Measurements from ENCODE around the gene RSPH1. TPM values are rescaled to one million over a fixed set of nuclear protein-coding genes. Genes with fewer than 3 reads are reported as not detected.

The RSPH1 gene
- total RNA-seq, 1 experiment from 2014 or later, result 0.51 TPM

DNA sequence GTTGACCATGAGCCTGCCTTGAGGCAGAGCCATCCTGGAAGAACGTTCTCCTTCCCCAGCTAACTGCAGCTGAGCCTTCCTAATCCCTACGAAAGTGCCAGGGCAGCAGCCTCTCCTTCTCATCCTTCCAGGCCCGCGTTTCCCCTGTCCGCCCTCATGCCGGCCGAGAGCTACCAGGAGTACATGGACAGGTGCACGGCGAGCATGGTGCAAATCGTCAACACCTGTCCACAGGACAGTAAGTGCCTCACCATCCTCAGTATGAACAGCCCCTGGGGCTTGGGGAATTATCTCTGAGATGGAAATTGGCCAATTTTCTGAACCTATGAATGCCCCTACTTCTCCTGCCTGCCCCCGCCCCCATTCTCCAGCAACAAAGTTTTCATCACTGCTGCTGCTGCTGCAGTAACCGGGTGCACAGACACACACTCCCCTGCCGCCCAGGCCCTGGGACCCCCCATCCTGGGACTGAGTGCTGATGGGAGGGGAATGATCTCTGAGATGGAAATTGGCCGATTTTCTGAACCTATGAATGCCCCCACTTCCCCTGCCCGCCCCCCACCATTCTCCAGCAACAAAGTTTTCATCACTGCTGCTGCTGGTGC lies 52.7 kb downstream of the RSPH1 start:
- ChIA-PET CTCF (no interaction called here), POLR2A (ENCODE audit: unreplicated experiment) (no interaction called here)
- DNase-seq, result no peak
- Histone ChIP-seq H3K4me3 (ENCODE audit: low read length) (no peak overlapping the region), H2AFZ (ENCODE audit: low read length) (no peak overlapping the region), H3K36me3 (ENCODE audit: low read depth, low read length) (no peaks in the 10 kb centered on the region), H3K27ac (ENCODE audit: low read length) (no peak overlapping the region), H3K4me2 (ENCODE audit: low read length) (no peak overlapping the region), H3K27me3 (ENCODE audit: low read length) (no peaks in the 10 kb centered on the region), H3K9me2 (replicated peaks; ENCODE audit: low read length) (no peaks in the 10 kb centered on the region), H3K9ac (ENCODE audit: low read length) (no peak overlapping the region), H3F3A (ENCODE audit: low read length, unreplicated experiment) (no peaks in the 10 kb centered on the region), H3K79me2 (ENCODE audit: low read length) (no peaks in the 10 kb centered on the region), H3K4me1 (ENCODE audit: insufficient read depth, low read length) (no peaks in the 10 kb centered on the region), H4K20me1 (ENCODE audit: low read length) (no peaks in the 10 kb centered on the region), H3K9me3 (ENCODE audit: low read length) (no peaks in the 10 kb centered on the region)
- TF ChIP-seq, protein P1, sequence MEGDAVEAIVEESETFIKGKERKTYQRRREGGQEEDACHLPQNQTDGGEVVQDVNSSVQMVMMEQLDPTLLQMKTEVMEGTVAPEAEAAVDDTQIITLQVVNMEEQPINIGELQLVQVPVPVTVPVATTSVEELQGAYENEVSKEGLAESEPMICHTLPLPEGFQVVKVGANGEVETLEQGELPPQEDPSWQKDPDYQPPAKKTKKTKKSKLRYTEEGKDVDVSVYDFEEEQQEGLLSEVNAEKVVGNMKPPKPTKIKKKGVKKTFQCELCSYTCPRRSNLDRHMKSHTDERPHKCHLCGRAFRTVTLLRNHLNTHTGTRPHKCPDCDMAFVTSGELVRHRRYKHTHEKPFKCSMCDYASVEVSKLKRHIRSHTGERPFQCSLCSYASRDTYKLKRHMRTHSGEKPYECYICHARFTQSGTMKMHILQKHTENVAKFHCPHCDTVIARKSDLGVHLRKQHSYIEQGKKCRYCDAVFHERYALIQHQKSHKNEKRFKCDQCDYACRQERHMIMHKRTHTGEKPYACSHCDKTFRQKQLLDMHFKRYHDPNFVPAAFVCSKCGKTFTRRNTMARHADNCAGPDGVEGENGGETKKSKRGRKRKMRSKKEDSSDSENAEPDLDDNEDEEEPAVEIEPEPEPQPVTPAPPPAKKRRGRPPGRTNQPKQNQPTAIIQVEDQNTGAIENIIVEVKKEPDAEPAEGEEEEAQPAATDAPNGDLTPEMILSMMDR (conservative IDR thresholded peaks at IDR 0.05; ENCODE audit: low read depth, low read length), result no peak
- no peak for TF ChIP-seq EZH2phosphoT487 (IDR thresholded peaks at IDR 0.05; ENCODE audit: borderline replicate concordance, low read length)
- no peak for TF ChIP-seq EZH2 (IDR thresholded peaks at IDR 0.05; ENCODE audit: low read length, unreplicated experiment)
- ATAC-seq, result no peak
- BruUV-seq (replicated peaks), result no TSS peak
- intact Hi-C loops (cut with micrococcal nuclease), result no loop called here

DNA sequence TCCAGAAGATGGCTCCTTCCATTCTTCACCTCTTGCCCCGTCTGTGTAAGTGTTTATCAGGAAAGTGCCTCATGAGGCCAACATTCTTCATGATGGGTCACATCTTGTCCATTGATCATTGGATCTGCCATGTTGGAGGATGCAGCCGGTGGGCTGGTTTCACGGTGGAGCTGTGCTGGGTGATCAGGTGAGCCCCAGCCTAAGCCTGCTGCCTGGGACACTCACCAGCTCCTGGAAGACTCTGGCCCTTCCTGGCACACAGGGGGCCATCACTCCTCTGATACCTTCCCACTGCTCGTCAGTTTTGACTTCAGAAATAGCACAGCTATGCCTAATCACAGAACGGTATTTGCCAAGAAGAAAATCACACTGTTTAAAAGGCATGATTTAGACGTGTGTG lies 54.1 kb downstream of the RSPH1 start:
- H3K27ac ChIP-seq (ENCODE audit: low read length), result no peak overlapping the region
- H3K4me2 ChIP-seq (ENCODE audit: low read length), result no peak overlapping the region
- no peak for DNase-seq
- H3K9ac ChIP-seq (ENCODE audit: low read length), result no peak overlapping the region
- no peak overlapping the region for H2AFZ ChIP-seq (ENCODE audit: low read length)
- H3K27me3 ChIP-seq (ENCODE audit: low read length), result no peaks in the 10 kb centered on the region
- intact Hi-C loops (cut with micrococcal nuclease), result no loop called here
- H3K4me1 ChIP-seq (ENCODE audit: insufficient read depth, low read length), result no peaks in the 10 kb centered on the region
- H3K9me2 ChIP-seq (replicated peaks; ENCODE audit: low read length), result no peaks in the 10 kb centered on the region
- H3K9me3 ChIP-seq (ENCODE audit: low read length), result no peaks in the 10 kb centered on the region
- H3K4me3 ChIP-seq (ENCODE audit: low read length), result no peak overlapping the region
- TF ChIP-seq EZH2 (IDR thresholded peaks at IDR 0.05; ENCODE audit: low read length, unreplicated experiment) (no peak), EZH2phosphoT487 (IDR thresholded peaks at IDR 0.05; ENCODE audit: borderline replicate concordance, low read length) (no peak)
- TF ChIP-seq, protein P1 (conservative IDR thresholded peaks at IDR 0.05; ENCODE audit: low read depth, low read length), result no peak
- H3F3A ChIP-seq (ENCODE audit: low read length, unreplicated experiment), result no peaks in the 10 kb centered on the region
- H3K79me2 ChIP-seq (ENCODE audit: low read length), result no peaks in the 10 kb centered on the region
- ChIA-PET CTCF (no interaction called here), POLR2A (ENCODE audit: unreplicated experiment) (no interaction called here)
- no peaks in the 10 kb centered on the region for H3K36me3 ChIP-seq (ENCODE audit: low read depth, low read length)
- no peak for ATAC-seq
- no TSS peak for BruUV-seq (replicated peaks)
- no peaks in the 10 kb centered on the region for H4K20me1 ChIP-seq (ENCODE audit: low read length)

DNA sequence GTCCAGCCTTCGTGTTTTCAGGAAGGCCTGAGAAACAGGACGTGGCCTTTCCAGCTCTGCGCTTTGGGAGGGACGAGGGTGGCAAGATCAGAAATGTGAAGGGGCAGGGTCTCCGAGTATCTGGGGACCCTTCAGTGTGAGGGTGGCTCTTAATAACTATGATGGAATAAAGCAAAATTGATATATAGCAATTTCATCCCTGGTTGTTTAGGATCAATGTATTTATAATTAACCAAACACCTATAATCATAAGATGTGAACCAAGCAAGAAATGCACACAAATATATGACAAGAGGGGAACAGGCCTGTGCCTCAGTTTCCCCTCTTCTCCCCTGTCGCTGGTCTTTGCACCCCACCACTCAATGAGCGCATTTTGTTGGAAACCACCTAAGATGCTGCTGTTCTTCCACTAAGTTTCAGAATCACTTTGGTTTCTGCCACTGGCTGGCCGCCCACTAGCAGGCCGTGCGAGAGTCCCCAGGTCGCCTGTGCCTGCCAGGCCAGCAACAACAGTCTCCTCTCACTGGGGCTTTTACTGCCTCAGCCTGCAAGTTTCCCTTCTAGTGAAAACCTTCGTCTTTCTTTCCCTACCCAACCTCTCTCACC lies 55.7 kb downstream of the RSPH1 start:
- no peak overlapping the region for H3K4me2 ChIP-seq (ENCODE audit: low read length)
- no peaks in the 10 kb centered on the region for H3K79me2 ChIP-seq (ENCODE audit: low read length)
- H3K27ac ChIP-seq (ENCODE audit: low read length), result no peak overlapping the region
- H3K9me3 ChIP-seq (ENCODE audit: low read length), result no peaks in the 10 kb centered on the region
- ChIA-PET CTCF (no interaction called here), POLR2A (ENCODE audit: unreplicated experiment) (no interaction called here)
- DNase-seq, result no peak
- BruUV-seq (replicated peaks), result no TSS peak
- H2AFZ ChIP-seq (ENCODE audit: low read length), result no peak overlapping the region
- H3K9ac ChIP-seq (ENCODE audit: low read length), result no peak overlapping the region
- intact Hi-C loops (cut with micrococcal nuclease), result no loop called here
- H3K4me3 ChIP-seq (ENCODE audit: low read length), result no peak overlapping the region
- no peaks in the 10 kb centered on the region for H3K4me1 ChIP-seq (ENCODE audit: insufficient read depth, low read length)
- TF ChIP-seq EZH2 (IDR thresholded peaks at IDR 0.05; ENCODE audit: low read length, unreplicated experiment), result no peak
- TF ChIP-seq, protein P1 (conservative IDR thresholded peaks at IDR 0.05; ENCODE audit: low read depth, low read length), result no peak
- TF ChIP-seq EZH2phosphoT487 (IDR thresholded peaks at IDR 0.05; ENCODE audit: borderline replicate concordance, low read length), result no peak
- no peaks in the 10 kb centered on the region for H3K36me3 ChIP-seq (ENCODE audit: low read depth, low read length)
- no peaks in the 10 kb centered on the region for H4K20me1 ChIP-seq (ENCODE audit: low read length)
- H3K9me2 ChIP-seq (replicated peaks; ENCODE audit: low read length), result no peaks in the 10 kb centered on the region
- H3F3A ChIP-seq (ENCODE audit: low read length, unreplicated experiment), result no peaks in the 10 kb centered on the region
- ATAC-seq, result no peak
- H3K27me3 ChIP-seq (ENCODE audit: low read length), result no peaks in the 10 kb centered on the region
